ENCODE measurements around the gene FRMD5. TPM values are rescaled to one million over a fixed set of nuclear protein-coding genes. Genes with fewer than 3 reads are reported as not detected.
"Not testable (repeated sequence)": the region's sequence is repeated elsewhere in the genome, so short reads cannot be mapped to it uniquely, and the experiment has no call there.

The FRMD5 gene
- polyA plus RNA-seq, 3 donors = not detected

GRCh38 chr15:44243141-44243540 is 48.1 kb upstream of the FRMD5 start:
- Mint-ChIP-seq H3K36me3 (no peaks in the 10 kb centered on the region), H3K9me3 (peaks cover 0 to 3% (median 0%) of the 10 kb centered on the region in 7 donors), H3K4me3 (no peak overlapping the region), H3K4me1 (no peaks in the 10 kb centered on the region), H3K27me3 (ENCODE audit: low read depth in 3 of 3) (peaks cover 0 to 10% (median 6%) of the 10 kb centered on the region in 3 donors), H3K27ac (no peak overlapping the region)
- TF ChIP-seq, protein P1, sequence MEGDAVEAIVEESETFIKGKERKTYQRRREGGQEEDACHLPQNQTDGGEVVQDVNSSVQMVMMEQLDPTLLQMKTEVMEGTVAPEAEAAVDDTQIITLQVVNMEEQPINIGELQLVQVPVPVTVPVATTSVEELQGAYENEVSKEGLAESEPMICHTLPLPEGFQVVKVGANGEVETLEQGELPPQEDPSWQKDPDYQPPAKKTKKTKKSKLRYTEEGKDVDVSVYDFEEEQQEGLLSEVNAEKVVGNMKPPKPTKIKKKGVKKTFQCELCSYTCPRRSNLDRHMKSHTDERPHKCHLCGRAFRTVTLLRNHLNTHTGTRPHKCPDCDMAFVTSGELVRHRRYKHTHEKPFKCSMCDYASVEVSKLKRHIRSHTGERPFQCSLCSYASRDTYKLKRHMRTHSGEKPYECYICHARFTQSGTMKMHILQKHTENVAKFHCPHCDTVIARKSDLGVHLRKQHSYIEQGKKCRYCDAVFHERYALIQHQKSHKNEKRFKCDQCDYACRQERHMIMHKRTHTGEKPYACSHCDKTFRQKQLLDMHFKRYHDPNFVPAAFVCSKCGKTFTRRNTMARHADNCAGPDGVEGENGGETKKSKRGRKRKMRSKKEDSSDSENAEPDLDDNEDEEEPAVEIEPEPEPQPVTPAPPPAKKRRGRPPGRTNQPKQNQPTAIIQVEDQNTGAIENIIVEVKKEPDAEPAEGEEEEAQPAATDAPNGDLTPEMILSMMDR (IDR thresholded peaks at IDR 0.05) = no peak
- no peak overlapping the region for H3K9ac ChIP-seq (ENCODE audit: insufficient read depth, low read length, poor library complexity, severe bottlenecking)
- H3K36me3 ChIP-seq (replicated peaks in 1 of 2; ENCODE audit: control insufficient read depth in 1 of 2, insufficient read depth in 2 of 2, low read length in 2 of 2) = no peaks in the 10 kb centered on the region
- H2AFZ ChIP-seq (ENCODE audit: insufficient read depth, low read depth, low read length, poor library complexity, severe bottlenecking) = no peak overlapping the region
- H3K27ac ChIP-seq (ENCODE audit: low read depth in 1 of 2, low read length in 2 of 2) = no peak overlapping the region
- no peaks in the 10 kb centered on the region for H4K20me1 ChIP-seq (ENCODE audit: insufficient read depth, low read length)
- H3K9me3 ChIP-seq (replicated peaks in 1 of 2; ENCODE audit: control insufficient read depth in 1 of 2, insufficient read depth in 1 of 2, low read length in 2 of 2) = no peaks in the 10 kb centered on the region
- H3K79me2 ChIP-seq (ENCODE audit: insufficient read depth, low read length) = no peaks in the 10 kb centered on the region
- no peak for DNase-seq
- H3K4me2 ChIP-seq (replicated peaks; ENCODE audit: extremely low read depth, low read length, poor library complexity, severe bottlenecking) = no peak overlapping the region
- H3K27me3 ChIP-seq (ENCODE audit: control insufficient read depth in 2 of 2, insufficient read depth in 2 of 2, low read length in 2 of 2) = no peaks in the 10 kb centered on the region
- no peak overlapping the region for H3K4me3 ChIP-seq (replicated peaks in 1 of 3; ENCODE audit: low read depth in 2 of 3, low read length in 3 of 3)
- H3K4me1 ChIP-seq (ENCODE audit: control insufficient read depth in 1 of 2, insufficient read depth in 2 of 2, low read length in 2 of 2) = no peaks in the 10 kb centered on the region
- WGBS (ENCODE audit: insufficient coverage) = 100% methylated on average over 1 of the region's 1 CpG
- intact Hi-C loops (cut with micrococcal nuclease) = no loop called here

- TF ChIP-seq, protein P1 (IDR thresholded peaks at IDR 0.05) = no peak
- H3K27me3 Mint-ChIP-seq (ENCODE audit: low read depth in 3 of 3) = peaks cover 6 to 8% (median 6%) of the 10 kb centered on the region in 3 donors
- H3K36me3 ChIP-seq (replicated peaks in 1 of 2; ENCODE audit: control insufficient read depth in 1 of 2, insufficient read depth in 2 of 2, low read length in 2 of 2) = no peaks in the 10 kb centered on the region
- H3K36me3 Mint-ChIP-seq = no peaks in the 10 kb centered on the region
- no peaks in the 10 kb centered on the region for H3K9me3 ChIP-seq (replicated peaks in 1 of 2; ENCODE audit: control insufficient read depth in 1 of 2, insufficient read depth in 1 of 2, low read length in 2 of 2)
- no peaks in the 10 kb centered on the region for H3K4me1 ChIP-seq (ENCODE audit: control insufficient read depth in 1 of 2, insufficient read depth in 2 of 2, low read length in 2 of 2)
- DNase-seq = no peak
- no peaks in the 10 kb centered on the region for H4K20me1 ChIP-seq (ENCODE audit: insufficient read depth, low read length)
- H3K4me3 Mint-ChIP-seq = no peak overlapping the region
- no peak overlapping the region for H3K4me3 ChIP-seq (replicated peaks in 1 of 3; ENCODE audit: low read depth in 2 of 3, low read length in 3 of 3)
- no peaks in the 10 kb centered on the region for H3K79me2 ChIP-seq (ENCODE audit: insufficient read depth, low read length)
- H3K9ac ChIP-seq (ENCODE audit: insufficient read depth, low read length, poor library complexity, severe bottlenecking) = no peak overlapping the region
- intact Hi-C loops (cut with micrococcal nuclease) = no loop called here
- H2AFZ ChIP-seq (ENCODE audit: insufficient read depth, low read depth, low read length, poor library complexity, severe bottlenecking) = no peak overlapping the region
- H3K27me3 ChIP-seq (ENCODE audit: control insufficient read depth in 2 of 2, insufficient read depth in 2 of 2, low read length in 2 of 2) = no peaks in the 10 kb centered on the region
- no peaks in the 10 kb centered on the region for H3K4me1 Mint-ChIP-seq
- no peak overlapping the region for H3K27ac Mint-ChIP-seq
- WGBS (ENCODE audit: insufficient coverage) = no CpG with 5 or more reads among the region's 1 CpG
- H3K4me2 ChIP-seq (replicated peaks; ENCODE audit: extremely low read depth, low read length, poor library complexity, severe bottlenecking) = no peak overlapping the region
- peaks cover 0 to 3% (median 0%) of the 10 kb centered on the region in 7 donors for H3K9me3 Mint-ChIP-seq
- no peak overlapping the region for H3K27ac ChIP-seq (ENCODE audit: low read depth in 1 of 2, low read length in 2 of 2)
Measured at GRCh38 chr15:44231842-44232241, 36.8 kb upstream of the FRMD5 start.

- DNase-seq; H3K27me3 ChIP-seq (ENCODE audit: control insufficient read depth in 2 of 2, insufficient read depth in 2 of 2, low read length in 2 of 2); H3K4me1 Mint-ChIP-seq; H3K4me3 Mint-ChIP-seq; intact Hi-C loops (cut with micrococcal nuclease); H3K9me3 ChIP-seq (replicated peaks in 1 of 2; ENCODE audit: control insufficient read depth in 1 of 2, insufficient read depth in 1 of 2, low read length in 2 of 2); H3K27ac ChIP-seq (ENCODE audit: low read depth in 1 of 2, low read length in 2 of 2); H3K79me2 ChIP-seq (ENCODE audit: insufficient read depth, low read length); H3K27me3 Mint-ChIP-seq (ENCODE audit: low read depth in 3 of 3); H2AFZ ChIP-seq (ENCODE audit: insufficient read depth, low read depth, low read length, poor library complexity, severe bottlenecking); H3K9me3 Mint-ChIP-seq; H4K20me1 ChIP-seq (ENCODE audit: insufficient read depth, low read length); H3K27ac Mint-ChIP-seq; H3K4me1 ChIP-seq (ENCODE audit: control insufficient read depth in 1 of 2, insufficient read depth in 2 of 2, low read length in 2 of 2); H3K36me3 ChIP-seq (replicated peaks in 1 of 2; ENCODE audit: control insufficient read depth in 1 of 2, insufficient read depth in 2 of 2, low read length in 2 of 2); H3K36me3 Mint-ChIP-seq; H3K9ac ChIP-seq (ENCODE audit: insufficient read depth, low read length, poor library complexity, severe bottlenecking); H3K4me3 ChIP-seq (replicated peaks in 1 of 3; ENCODE audit: low read depth in 2 of 3, low read length in 3 of 3); H3K4me2 ChIP-seq (replicated peaks; ENCODE audit: extremely low read depth, low read length, poor library complexity, severe bottlenecking): not testable (repeated sequence)
- no CpG with 5 or more reads among the region's 4 CpGs for WGBS (ENCODE audit: insufficient coverage)
Measured at GRCh38 chr15:44229301-44229700, 34.2 kb upstream of the FRMD5 start.
